ENCODE measurements around the gene PNKD.

DNA sequence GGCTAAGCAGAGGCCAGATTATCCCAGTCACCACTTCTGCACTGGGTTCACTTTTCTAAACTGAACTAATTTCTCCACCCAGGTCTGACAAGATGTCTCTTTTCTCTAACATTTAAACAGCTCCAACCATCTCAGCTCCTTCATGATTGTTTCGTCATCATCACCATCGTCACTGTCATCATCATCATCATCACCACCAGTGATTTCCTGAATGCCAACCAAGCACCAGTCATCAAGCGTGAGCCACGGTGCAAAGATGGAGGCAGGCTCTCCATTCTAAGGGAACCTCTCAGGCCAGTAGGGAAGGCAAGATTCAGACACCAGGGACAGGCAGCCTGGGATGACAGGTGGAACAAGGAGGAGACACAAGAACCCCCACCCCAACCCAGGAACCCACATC lies 47.5 kb downstream of the PNKD start:
- TF ChIP-seq GATA2 (IDR thresholded peaks at IDR 0.05; ENCODE audit: low read depth, low read length) = no peak
- no peak for TF ChIP-seq GATA3 (IDR thresholded peaks at IDR 0.05; ENCODE audit: low read depth, low read length)
